HG03442 (cell line): ENCODE results near the gene RASGRP1.

ENCODE experiments used
- ATAC-seq: cut with Tn5 transposase; IDR thresholded peaks from one replicate; pipeline ENCODE4 v1.9.1; 2021; ENCODE audit warnings: mild to moderate bottlenecking, moderate library complexity; ENCODE audit not compliant: unreplicated experiment

RASGRP1 gene

GRCh38 chr15:38508647-38509046 lies 56.0 kb downstream of the RASGRP1 start:
- peak; percentile 49 for ATAC-seq

GRCh38 chr15:38507570-38507969 lies 57.0 kb downstream of the RASGRP1 start:
- no peak for ATAC-seq

GRCh38 chr15:38506997-38507396 lies 57.6 kb downstream of the RASGRP1 start:
- no peak for ATAC-seq

- no peak for ATAC-seq
Measured at GRCh38 chr15:38504680-38505467, 59.7 kb downstream of the RASGRP1 start.

GRCh38 chr15:38503496-38503895 lies 61.1 kb downstream of the RASGRP1 start:
- ATAC-seq, result no peak

- no peak for ATAC-seq
Measured at GRCh38 chr15:38499651-38500050, 65.0 kb downstream of the RASGRP1 start.

- no peak for ATAC-seq
Measured at GRCh38 chr15:38496151-38496550, 68.5 kb downstream of the RASGRP1 start.

GRCh38 chr15:38490242-38490922 lies 74.2 kb downstream of the RASGRP1 start:
- no peak for ATAC-seq

GRCh38 chr15:38487378-38487777 lies 77.2 kb downstream of the RASGRP1 start:
- no peak for ATAC-seq

- no peak for ATAC-seq
Measured at GRCh38 chr15:38486936-38487335, 77.7 kb downstream of the RASGRP1 start.

GRCh38 chr15:38482572-38482971 lies 82.0 kb downstream of the RASGRP1 start:
- no peak for ATAC-seq

GRCh38 chr15:38481761-38482160 lies 82.9 kb downstream of the RASGRP1 start:
- ATAC-seq, result no peak

GRCh38 chr15:38481113-38481512 lies 83.5 kb downstream of the RASGRP1 start:
- ATAC-seq, result no peak

GRCh38 chr15:38479756-38480155 lies 84.9 kb downstream of the RASGRP1 start:
- no peak for ATAC-seq

GRCh38 chr15:38479266-38479665 lies 85.3 kb downstream of the RASGRP1 start:
- ATAC-seq, result no peak

GRCh38 chr15:38477637-38478036 lies 87.0 kb downstream of the RASGRP1 start:
- no peak for ATAC-seq

- no peak for ATAC-seq
Measured at GRCh38 chr15:38476120-38476519, 88.5 kb downstream of the RASGRP1 start.

GRCh38 chr15:38475361-38475760 lies 89.3 kb downstream of the RASGRP1 start:
- ATAC-seq, result no peak

- peak; percentile 98 for ATAC-seq
Measured at GRCh38 chr15:38474155-38474757, 90.4 kb downstream of the RASGRP1 start.

GRCh38 chr15:38471974-38472373 lies 92.6 kb downstream of the RASGRP1 start:
- ATAC-seq, result no peak

- no peak for ATAC-seq
Measured at GRCh38 chr15:38470816-38471215, 93.8 kb downstream of the RASGRP1 start.

GRCh38 chr15:38464675-38465074 lies 99.9 kb downstream of the RASGRP1 start:
- no peak for ATAC-seq
